Mesenteric fat pad (tissue), 1 donor: ENCODE data around the gene SSBP2. TPM values are rescaled to one million over a fixed set of nuclear protein-coding genes. Genes with fewer than 3 reads are reported as not detected.
"Not testable (repeated sequence)": the region's sequence is repeated elsewhere in the genome, so short reads cannot be mapped to it uniquely, and the experiment has no call there.

Experiments
- DNase-seq: peaks from one replicate; pipeline ENCODE4 v3.0.0-alpha.2; 2020; ENCODE audit warnings: low spot score
- total RNA-seq: library from RNA; stranded (reverse); fragmentation: NEBNext Ultra II Directional; extraction: Animal tissue kit (Norgen Biotek cat#: 25700); gene quantifications from one replicate; pipeline ENCODE4 v1.2.1, GENCODE V29; 2021
- donor health status: DM: yes; HTN: yes; CAD: no.

SSBP2 gene
- total RNA-seq, 1 donor from 2014 or later, result 29.0 TPM

DNA sequence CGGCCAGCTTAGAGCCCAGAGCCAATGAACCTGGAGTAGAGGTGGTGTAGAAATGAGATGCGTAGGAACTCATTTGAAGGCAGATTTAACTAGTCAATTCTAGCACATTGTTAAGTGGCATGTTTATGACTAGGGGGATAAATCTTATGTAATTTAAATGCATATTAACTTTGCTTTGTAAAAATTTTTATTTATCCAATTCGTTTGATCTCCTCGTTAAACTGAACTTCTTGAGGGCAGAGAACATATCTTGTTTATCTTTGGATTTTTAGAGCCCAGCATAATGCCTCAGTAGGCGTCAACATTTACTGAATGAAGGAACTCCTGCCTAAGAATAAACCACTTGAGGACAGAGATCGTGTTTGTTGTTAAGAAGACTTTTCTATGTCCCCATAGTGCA is 315.9 kb downstream of the SSBP2 start:
- no peak for DNase-seq

DNA sequence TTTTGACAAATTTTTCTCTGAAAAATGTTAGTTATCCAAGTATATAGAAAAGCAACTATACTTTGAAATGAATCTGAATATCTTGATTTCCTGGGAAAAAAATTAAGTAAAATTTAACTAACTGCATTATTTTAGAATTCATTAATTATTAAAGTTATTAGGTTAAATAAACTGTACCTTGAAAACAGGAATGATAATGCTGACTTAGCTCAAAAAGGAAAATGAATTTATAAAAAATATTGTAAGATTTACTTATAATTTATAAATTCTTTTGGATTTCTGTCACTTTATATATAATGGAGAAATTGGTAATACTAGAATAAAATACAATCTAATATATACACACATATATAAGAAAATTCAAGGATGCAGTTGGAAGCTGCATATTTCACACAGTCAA is 320.9 kb downstream of the SSBP2 start:
- DNase-seq, result no peak

GRCh38 chr5:81429363-81429762 is 321.5 kb downstream of the SSBP2 start:
- no peak for DNase-seq

- DNase-seq, result no peak
Measured at GRCh38 chr5:81428861-81429260, 322.0 kb downstream of the SSBP2 start.

DNA sequence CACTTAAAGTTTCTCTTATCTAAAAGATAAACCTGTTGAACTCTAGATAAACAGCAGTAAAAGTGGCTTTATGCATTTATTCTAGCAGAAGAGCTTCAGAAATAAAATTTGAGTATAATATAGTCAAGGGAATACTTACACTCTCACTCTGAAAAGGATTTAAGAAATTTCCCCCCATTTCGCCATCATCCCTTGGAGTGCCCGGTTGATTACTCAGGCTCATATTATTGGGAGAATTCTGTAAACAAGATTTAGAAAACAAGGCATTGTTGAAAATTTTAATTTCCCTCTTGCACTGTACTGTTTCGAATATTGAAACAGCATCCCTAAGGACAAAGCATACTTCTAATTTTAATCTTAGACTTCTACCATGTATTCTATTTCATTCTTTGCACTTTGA is 322.5 kb downstream of the SSBP2 start:
- DNase-seq, result no peak

DNA sequence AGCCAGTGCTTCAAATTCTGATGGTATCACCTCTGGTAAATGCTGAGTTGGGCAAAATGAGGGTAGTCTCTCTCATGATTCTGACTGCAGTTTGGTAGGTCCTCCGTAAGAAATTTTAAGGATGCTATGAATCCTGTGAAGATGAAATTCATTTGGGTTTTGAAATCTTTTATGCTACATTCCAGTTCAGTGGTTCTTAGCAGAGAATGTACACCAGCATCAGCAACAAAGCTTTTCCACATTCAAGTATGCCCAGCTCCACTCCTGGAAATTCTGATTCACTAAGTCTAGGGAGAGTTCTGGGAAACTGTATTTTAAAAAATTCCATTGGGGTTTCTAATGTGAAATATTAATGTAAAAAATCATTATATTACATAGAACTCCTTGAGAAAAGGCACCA is 323.3 kb downstream of the SSBP2 start:
- no peak for DNase-seq

DNA sequence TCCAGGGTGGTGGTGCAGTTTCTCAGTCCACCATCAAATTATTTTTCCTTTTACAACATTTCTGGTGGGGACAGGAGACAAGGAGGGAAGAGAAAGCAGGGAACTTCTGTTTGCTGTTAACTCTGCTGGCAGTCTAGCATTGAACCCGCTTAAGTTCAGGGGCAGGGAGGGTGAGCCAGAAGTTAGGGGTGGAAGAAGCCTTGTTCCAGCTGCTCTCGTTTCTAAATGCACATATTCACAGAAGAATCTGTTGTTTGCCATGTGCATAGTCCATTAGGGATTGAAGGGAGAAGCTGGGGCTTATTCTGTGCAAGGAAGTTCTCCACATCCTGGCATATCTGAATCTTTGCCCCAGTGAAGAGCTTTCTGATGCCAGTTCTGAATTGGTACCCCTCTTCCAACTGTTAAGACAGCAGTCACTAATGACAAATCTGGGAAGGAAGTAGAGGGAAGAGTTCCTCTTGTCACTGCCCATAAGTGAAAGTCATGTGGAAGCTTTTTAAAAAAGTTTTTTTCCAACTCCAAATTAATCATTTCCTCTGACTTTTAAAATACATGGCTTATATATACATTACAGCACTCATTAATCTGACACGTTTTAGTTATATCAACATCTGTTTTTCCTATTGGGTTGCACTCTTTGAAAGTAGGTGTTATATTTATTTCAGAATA is 324.4 kb downstream of the SSBP2 start:
- DNase-seq, result no peak

DNA sequence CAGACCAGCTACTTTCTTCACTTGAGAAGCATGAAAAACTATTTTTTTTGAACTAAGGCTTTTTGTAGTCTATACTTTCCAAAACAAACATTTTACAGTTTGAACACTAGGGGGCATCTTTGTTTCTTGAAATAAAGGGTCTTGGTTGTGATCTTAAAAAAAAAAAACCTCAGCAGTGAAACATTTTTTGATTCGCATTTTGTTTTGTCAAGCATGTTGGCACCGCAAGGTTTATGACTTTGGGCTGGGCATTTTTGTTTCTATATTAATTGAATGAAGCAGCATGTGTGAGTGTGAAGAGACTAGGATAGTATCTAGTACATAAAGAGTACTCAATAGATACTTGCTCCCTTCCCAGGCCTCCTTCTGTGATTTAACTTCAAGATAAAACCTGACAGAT is 325.3 kb downstream of the SSBP2 start:
- DNase-seq, result no peak

GRCh38 chr5:81424728-81425127 is 326.2 kb downstream of the SSBP2 start:
- DNase-seq, result no peak

DNA sequence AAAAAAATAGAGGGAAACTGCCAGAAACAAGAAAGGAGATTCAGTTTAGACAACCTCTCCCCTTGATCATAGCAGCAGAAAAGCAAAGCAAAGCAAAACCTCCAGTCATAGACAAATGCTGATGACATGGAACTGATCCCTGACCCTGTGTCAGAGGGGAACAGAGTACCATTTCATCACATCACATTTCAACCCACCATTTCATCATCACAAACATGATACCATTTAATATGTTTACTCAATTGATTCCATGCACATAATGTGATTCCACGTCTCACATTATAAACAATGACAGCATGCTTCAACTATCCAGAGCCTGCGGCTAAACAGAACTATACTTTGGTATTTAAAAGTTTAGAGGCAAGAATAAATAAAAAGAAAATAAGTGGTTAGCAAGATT is 328.2 kb downstream of the SSBP2 start:
- no peak for DNase-seq

DNA sequence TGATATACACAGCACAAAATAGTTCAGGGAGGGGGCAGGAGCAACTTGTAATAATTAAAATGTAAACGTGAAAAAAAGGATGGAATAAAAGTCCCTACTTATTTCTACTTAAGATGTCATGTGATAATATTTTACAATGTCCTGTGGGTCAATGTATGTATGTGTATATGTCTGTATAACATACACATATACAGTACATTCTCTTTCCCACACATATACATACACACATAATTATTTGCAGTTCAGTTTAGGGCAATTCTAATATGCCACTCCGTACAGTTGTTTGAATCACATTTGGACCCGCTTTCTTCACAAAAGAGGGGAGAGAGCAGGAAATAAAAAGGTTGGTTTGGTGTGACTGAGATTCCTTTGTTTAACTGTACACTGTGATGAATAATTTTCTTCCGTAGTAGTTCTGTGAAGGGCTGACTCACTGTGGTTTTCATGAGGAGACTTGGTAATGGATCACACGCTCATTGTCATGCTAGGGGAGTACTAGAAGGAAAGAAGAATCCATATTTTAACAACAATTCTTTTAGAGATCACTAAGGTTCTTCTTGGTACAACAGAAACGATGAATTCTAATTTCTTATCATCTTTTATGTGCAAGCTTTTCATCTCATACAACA is 330.7 kb downstream of the SSBP2 start:
- no peak for DNase-seq

- DNase-seq, result no peak
Measured at GRCh38 chr5:81418606-81419005, 332.3 kb downstream of the SSBP2 start.

DNA sequence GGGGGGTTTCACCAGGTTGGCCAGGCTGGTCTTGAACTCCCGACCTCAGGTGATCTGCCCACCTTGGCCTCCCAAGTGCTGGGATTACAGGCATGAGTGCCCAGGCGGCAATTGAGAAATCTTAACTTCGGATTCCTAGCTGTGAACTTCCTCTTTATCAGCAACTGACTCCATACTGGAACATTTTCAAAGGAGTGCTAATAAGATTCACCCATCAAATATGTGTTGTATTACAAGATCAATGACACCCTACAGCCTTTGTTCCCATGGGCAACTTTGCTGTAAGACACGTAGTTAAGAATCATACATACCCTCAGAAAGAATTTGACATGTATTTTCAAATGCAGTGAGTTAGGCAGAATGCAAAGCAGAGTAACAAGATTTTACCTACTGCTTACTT is 333.8 kb downstream of the SSBP2 start:
- no peak for DNase-seq

DNA sequence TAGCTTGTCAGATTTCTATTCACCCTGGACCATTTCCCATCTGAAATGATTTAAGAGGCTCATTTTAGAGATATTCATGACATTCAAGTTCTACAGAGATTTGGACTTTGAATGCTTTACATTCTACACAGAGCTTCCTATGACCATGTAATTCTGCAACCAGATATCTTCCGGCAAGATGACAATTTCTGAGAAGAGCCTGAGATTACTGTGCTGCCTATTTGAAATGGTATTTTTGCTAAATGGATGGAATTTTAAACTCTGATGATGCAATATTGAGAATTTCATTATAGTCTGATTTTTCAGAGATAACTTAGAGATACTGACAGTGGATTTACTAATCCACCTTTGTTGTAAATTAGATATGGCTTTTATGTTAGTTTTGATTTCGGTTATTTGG is 341.0 kb downstream of the SSBP2 start:
- no peak for DNase-seq

GRCh38 chr5:81409361-81409760 is 341.5 kb downstream of the SSBP2 start:
- no peak for DNase-seq

- no peak for DNase-seq
Measured at GRCh38 chr5:81408496-81408895, 342.4 kb downstream of the SSBP2 start.

GRCh38 chr5:81407811-81408210 is 343.1 kb downstream of the SSBP2 start:
- DNase-seq, result not testable (repeated sequence)

DNA sequence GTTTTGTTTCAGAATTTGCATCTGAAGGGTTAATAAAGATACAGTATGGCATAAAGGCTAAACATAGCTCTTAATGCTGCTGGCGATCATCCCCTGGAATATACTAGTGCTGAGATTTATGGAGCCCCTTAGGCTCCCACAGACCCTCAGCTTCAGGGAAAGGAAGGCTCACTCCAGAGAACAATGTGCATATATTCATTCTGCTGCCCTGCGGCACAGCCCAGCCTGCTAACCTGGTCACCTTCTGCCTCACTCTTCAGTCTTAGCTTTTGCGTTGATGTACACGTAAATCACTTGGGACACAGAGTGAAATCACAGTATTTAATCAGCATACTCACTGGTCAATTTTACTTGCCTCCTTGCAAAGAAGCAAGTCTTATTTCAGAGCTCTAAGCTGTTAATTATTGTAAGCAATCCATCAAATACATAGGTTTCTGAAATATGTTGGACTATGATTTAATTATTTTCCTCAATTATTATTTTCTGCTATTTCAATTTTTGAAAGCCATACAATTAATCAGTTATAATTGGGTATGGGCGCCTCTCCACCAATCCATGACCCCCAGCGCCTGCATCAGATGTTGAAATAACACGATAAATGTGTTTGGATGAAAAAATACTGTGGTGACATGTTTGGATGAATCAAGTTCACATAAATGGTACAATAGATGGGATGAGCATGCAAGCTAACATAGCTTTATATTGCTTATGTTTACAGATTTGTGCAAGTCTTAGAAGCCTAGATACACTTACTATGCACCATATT is 345.6 kb downstream of the SSBP2 start:
- no peak for DNase-seq

GRCh38 chr5:81402192-81402930 is 348.5 kb downstream of the SSBP2 start:
- DNase-seq, result no peak

- DNase-seq, result no peak
Measured at GRCh38 chr5:81401266-81401665, 349.6 kb downstream of the SSBP2 start.

DNA sequence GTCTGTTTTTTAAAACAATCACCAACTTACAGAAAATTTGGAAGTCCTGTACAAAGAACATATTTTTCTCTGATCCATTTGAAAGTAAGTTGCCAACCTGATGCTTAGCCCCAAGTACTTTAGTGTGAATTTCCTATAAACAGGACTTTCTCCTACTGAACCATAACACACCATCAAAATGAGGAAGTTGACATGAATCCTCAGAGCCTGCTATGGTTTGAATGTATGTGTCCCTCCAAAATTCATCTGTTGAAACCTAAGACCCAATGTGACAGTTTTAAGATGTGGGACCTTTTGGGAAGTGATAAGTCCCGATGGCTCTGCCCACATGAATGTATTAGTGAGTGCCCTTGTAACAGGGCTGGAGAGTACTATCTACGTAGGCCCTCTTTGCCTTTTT is 350.5 kb downstream of the SSBP2 start:
- DNase-seq, result no peak

DNA sequence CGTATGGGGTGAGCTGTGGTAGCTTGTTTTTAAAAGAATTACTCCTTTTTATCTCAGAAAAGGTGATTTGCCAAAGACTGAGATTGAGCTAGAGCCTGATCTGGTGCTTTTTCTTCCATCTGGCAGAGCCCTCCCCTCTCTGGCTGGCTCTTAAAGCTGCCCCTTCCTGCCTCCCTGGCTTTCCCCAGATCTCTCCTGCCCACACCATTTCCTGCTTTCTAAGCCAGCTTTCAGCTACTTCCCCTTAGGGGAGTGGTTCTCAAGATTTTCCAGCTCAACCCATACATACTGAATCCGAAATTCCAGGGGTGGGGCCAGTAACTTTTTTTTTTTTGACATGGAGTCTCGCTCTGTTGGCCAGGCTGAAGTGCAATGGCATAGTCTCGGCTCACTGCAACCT is 352.2 kb downstream of the SSBP2 start:
- DNase-seq, result no peak
